CD4-positive, alpha-beta T cell treated with Interleukin-4 for 1 hour (primary cell): ENCODE data around the gene CTIF.

ENCODE experiments used
- DNase-seq, 2 donors: peaks; one replicate each; pipeline ENCODE4 v3.0.0-alpha.2; 2020 to 2022

The CTIF gene

GRCh38 chr18:48575658-48576456 lies 37.0 kb downstream of the CTIF start:
- DNase-seq = no peak

- DNase-seq = no peak
These were observed 37.6 kb downstream of the CTIF start for GRCh38 chr18:48576457-48576771.

GRCh38 chr18:48577478-48578190 lies 38.8 kb downstream of the CTIF start:
- no peak for DNase-seq

GRCh38 chr18:48578289-48578688 lies 39.5 kb downstream of the CTIF start:
- no peak for DNase-seq

- no peak for DNase-seq
These were observed 41.2 kb downstream of the CTIF start for GRCh38 chr18:48580066-48580465.

- no peak for DNase-seq
These were observed 42.0 kb downstream of the CTIF start for GRCh38 chr18:48580782-48581181.

GRCh38 chr18:48581206-48581605 lies 42.4 kb downstream of the CTIF start:
- DNase-seq = no peak

- DNase-seq = no peak
These were observed 43.1 kb downstream of the CTIF start for GRCh38 chr18:48581941-48582340.

- no peak for DNase-seq
These were observed 44.1 kb downstream of the CTIF start for GRCh38 chr18:48582946-48583345.

- no peak for DNase-seq
These were observed 44.7 kb downstream of the CTIF start for GRCh38 chr18:48583573-48583972.

GRCh38 chr18:48589797-48590519 lies 51.1 kb downstream of the CTIF start:
- DNase-seq = no peak

GRCh38 chr18:48590678-48591077 lies 51.8 kb downstream of the CTIF start:
- no peak for DNase-seq

GRCh38 chr18:48592540-48593171 lies 53.8 kb downstream of the CTIF start:
- no peak for DNase-seq

- DNase-seq = no peak
These were observed 55.8 kb downstream of the CTIF start for GRCh38 chr18:48594471-48595094.

- DNase-seq = no peak
These were observed 56.9 kb downstream of the CTIF start for GRCh38 chr18:48595703-48596218.

GRCh38 chr18:48597110-48597509 lies 58.3 kb downstream of the CTIF start:
- DNase-seq = no peak

- DNase-seq = no peak
These were observed 58.8 kb downstream of the CTIF start for GRCh38 chr18:48597671-48598070.

GRCh38 chr18:48599391-48599790 lies 60.6 kb downstream of the CTIF start:
- no peak for DNase-seq

GRCh38 chr18:48600046-48600445 lies 61.2 kb downstream of the CTIF start:
- no peak for DNase-seq

- no peak for DNase-seq
These were observed 61.7 kb downstream of the CTIF start for GRCh38 chr18:48600456-48601090.

- DNase-seq = no peak
These were observed 62.5 kb downstream of the CTIF start for GRCh38 chr18:48601343-48601742.

- no peak for DNase-seq
These were observed 64.0 kb downstream of the CTIF start for GRCh38 chr18:48602759-48603390.
